ENCODE results near the gene HSFY2. TPM values are rescaled to one million over a fixed set of nuclear protein-coding genes. Genes with fewer than 3 reads are reported as not detected.
"Not testable (repeated sequence)": the region's sequence is repeated elsewhere in the genome, so short reads cannot be mapped to it uniquely, and the experiment has no call there.

Gene HSFY2
- total RNA-seq = not detected in 2 replicates

- not testable (repeated sequence) for DNase-seq (ENCODE audit: extremely low read depth, low read depth, low spot score)
Measured at GRCh38 chrY:18773635-18774034, at the start of gene HSFY2. HSFY2 (minus strand) TSS chrY:18773735; CDS start chrY:18773618, 117 bp downstream.

GRCh38 chrY:18815751-18816150, 42.2 kb upstream of the HSFY2 start:
- DNase-seq (ENCODE audit: extremely low read depth, low read depth, low spot score) = not testable (repeated sequence)

DNA sequence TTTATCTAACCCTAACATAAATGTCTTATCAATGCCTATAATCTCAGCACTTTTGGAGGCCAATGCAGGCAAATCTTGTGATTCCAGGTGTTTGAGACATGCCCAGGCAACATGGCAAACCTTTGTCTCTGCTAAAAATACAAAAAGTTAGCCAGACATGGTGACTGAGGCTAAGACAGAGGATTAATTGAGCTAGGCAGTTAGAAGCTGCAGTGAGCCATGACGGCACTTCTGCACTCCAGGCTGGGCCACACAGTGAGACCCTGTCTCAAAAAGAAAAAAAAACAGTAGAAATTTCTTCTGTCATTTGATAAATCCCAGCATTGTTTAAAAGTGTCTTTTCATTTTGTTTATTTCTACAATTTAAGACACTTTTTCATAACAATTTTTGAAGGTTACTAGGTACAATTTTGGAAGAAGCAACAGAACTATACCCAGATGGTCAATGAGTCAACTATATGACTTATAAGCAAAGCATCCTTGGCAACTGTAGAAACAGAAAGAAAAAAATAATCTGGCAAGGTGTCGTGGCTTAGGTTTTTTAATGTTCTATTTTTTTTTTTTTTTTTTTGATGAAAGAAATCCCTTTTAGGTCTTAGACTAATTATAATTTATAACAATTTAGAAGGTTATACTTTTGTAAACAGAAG, 15.3 kb upstream of the HSFY2 start:
- not testable (repeated sequence) for DNase-seq (ENCODE audit: extremely low read depth, low read depth, low spot score)

DNA sequence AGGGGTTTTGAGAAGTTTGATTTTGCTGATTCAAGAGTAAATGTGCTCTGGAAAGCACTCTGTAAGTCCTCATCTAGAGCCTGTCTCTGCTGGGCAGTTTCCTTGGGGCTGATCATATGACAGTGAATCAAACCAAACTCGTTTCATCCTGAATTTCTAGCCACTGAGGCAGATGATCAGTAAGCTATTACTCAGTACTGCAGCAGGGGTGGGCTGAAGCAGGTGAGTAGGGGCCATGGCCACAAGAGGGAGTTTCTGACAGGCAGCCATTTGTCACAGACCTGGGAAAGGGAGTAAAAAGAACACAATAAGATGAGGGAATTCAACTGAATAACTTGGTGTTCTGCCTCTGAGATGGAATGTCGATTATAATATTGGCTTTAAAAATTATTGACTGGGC, 19.5 kb downstream of the HSFY2 start:
- not testable (repeated sequence) for DNase-seq (ENCODE audit: extremely low read depth, low read depth, low spot score)

GRCh38 chrY:18753133-18753815, 20.3 kb downstream of the HSFY2 start:
- not testable (repeated sequence) for DNase-seq (ENCODE audit: extremely low read depth, low read depth, low spot score)

GRCh38 chrY:18723714-18724113, 49.8 kb downstream of the HSFY2 start:
- not testable (repeated sequence) for DNase-seq (ENCODE audit: extremely low read depth, low read depth, low spot score)

Other genes starting within 250 kb of the HSFY2 start
- not detected in 2 replicates for gene HSFY1, start 227.0 kb downstream of the HSFY2 start, total RNA-seq

All from glomerular endothelial cell (primary cell).